Pancreas (tissue), 10 donors: ENCODE results near the gene CCL11. TPM values are rescaled to one million over a fixed set of nuclear protein-coding genes. Genes with fewer than 3 reads are reported as not detected.
"Not testable (repeated sequence)": the region's sequence is repeated elsewhere in the genome, so short reads cannot be mapped to it uniquely, and the experiment has no call there.

Experiments used
- ATAC-seq, 4 donors: fragments of 200-7000 bp; cut with Tn5 transposase; one replicate each; pipeline versions ENCODE4 v1.8.0 to v1.9.1; 2020; ENCODE audit warnings: mild to moderate bottlenecking in 4 of 4, moderate library complexity in 4 of 4
- DNase-seq, 6 donors: peaks; one replicate each; pipeline ENCODE4 v3.0.0-alpha.2; 2020
- FAIRE-seq: peaks from 2 replicates; lab custom pipeline; 2012; peaks lifted over from hg19 to GRCh38; lab: Jason Lieb, UNC
- H3K27ac ChIP-seq, 4 donors: fragments of 200-600 bp; sonication (generic); 1 replicate in 3 of 4; 2 replicates in 1 of 4; pipeline versions ENCODE4 v1.5.0 to v1.8.0; 2020
- H3K27me3 ChIP-seq, 4 donors: fragments of 200-600 bp; one replicate each; pipeline ENCODE4 v1.8.0; 2021
- H3K36me3 ChIP-seq, 3 donors: fragments of 200-600 bp; sonication (generic) in 1 of 3; one replicate each; pipeline versions ENCODE4 v1.5.0 to v1.8.0; 2020 to 2021
- H3K4me1 ChIP-seq, 3 donors: fragments of 200-600 bp; one replicate each; pipeline ENCODE4 v1.8.0; 2021
- H3K4me3 ChIP-seq, 4 donors: fragments of 200-600 bp; sonication (generic) in 2 of 4; one replicate each; pipeline versions ENCODE4 v1.5.0 to v1.8.0; 2020 to 2021
- H3K9me3 ChIP-seq, 4 donors: fragments of 200-600 bp; one replicate each; pipeline ENCODE4 v1.8.0; 2021
- WGBS, 2 donors: extraction: QIAGEN DNeasy Blood & Tissue Kit; methylation state at CpG; one replicate each; pipeline ENCODE4 v1.1.7; 2013; 5-methylcytosine and 5-hydroxymethylcytosine counted together
- intact Hi-C, 3 donors: fragments of 100-400 bp; cut with DNase I; formaldehyde crosslinking; loops; one replicate each; pipeline versions ENCODE4 v1.11.1 to v1.14.2; 2022
- polyA plus RNA-seq, 2 donors: library from polyadenylated mRNA; stranded (reverse); fragments of 200-250 nt; gene quantifications; one replicate each; pipeline ENCODE4 v1.2.3, GENCODE V29; 2013
- total RNA-seq, 6 donors: library from RNA; stranded (reverse); fragmentation: NEBNext Ultra II Directional in 4 of 6; extraction: Animal tissue kit (Norgen Biotek cat#: 25700) in 4 of 6; gene quantifications; one replicate each; pipeline versions ENCODE4 v1.2.1 to v1.2.4, GENCODE V29; 2021 to 2023
- TF ChIP-seq, protein P1 (sequence below), 4 donors: fragments of 200-600 bp; sonication (generic) in 3 of 4; IDR thresholded peaks; one replicate each; pipeline versions ENCODE4 v1.5.0 to v1.8.0; 2021; ENCODE audit warnings: antibody characterized with exemption in 4 of 4
- donor health status: healthy with polysubstance abuse.
- donor health status: DM: no; HTN: no; CAD: no; lungs with moderate emphysema.
- donor health status: DM: no; HTN: no; CAD: no.
- donor health status: control.
- donor health status: control.
- donor health status: Bipolar disorder and iron deficiency.
- donor health status: DM: yes; HTN: yes; CAD: no.
- donor health status: DM: no; HTN: no; CAD: no.
- donor health status: DM: no; HTN: no; CAD: no.
- donor health status: DM: yes; HTN: yes; CAD: no.

CCL11 gene
- total and polyA plus RNA-seq, 8 donors, result 0.43 to 4.0 (median 1.1) TPM; not detected in 3

DNA sequence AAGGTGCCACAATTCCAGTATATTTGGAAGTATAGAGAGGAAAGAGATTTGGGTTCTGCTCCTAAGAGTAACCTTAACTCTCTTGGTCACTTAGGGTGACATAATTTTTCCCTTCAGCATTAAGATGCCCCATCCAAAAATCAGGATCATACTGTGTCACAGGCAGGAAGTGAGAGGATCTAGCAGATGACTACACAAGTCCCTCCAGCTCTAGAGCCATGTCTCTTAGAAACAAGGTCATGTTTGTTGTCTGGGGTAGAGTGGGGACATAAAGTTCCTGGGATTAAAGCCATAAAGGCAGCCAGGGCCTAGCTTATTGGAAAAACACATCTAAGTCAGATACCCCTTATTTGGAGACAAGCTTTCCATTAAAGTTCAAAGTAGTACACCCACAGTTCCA, 36.4 kb downstream of the CCL11 start:
- FAIRE-seq (no peak), DNase-seq (no peak), ATAC-seq (no peak)
- TF ChIP-seq, protein P1, sequence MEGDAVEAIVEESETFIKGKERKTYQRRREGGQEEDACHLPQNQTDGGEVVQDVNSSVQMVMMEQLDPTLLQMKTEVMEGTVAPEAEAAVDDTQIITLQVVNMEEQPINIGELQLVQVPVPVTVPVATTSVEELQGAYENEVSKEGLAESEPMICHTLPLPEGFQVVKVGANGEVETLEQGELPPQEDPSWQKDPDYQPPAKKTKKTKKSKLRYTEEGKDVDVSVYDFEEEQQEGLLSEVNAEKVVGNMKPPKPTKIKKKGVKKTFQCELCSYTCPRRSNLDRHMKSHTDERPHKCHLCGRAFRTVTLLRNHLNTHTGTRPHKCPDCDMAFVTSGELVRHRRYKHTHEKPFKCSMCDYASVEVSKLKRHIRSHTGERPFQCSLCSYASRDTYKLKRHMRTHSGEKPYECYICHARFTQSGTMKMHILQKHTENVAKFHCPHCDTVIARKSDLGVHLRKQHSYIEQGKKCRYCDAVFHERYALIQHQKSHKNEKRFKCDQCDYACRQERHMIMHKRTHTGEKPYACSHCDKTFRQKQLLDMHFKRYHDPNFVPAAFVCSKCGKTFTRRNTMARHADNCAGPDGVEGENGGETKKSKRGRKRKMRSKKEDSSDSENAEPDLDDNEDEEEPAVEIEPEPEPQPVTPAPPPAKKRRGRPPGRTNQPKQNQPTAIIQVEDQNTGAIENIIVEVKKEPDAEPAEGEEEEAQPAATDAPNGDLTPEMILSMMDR (IDR thresholded peaks at IDR 0.05), result no peak
- no peak overlapping the region for H3K27ac ChIP-seq
- no peak overlapping the region for H3K4me3 ChIP-seq
- no peaks in the 10 kb centered on the region for H3K9me3 ChIP-seq
- H3K4me1 ChIP-seq, result no peaks in the 10 kb centered on the region
- no peaks in the 10 kb centered on the region for H3K36me3 ChIP-seq
- no peaks in the 10 kb centered on the region for H3K27me3 ChIP-seq
- intact Hi-C loops, result no loop called here

DNA sequence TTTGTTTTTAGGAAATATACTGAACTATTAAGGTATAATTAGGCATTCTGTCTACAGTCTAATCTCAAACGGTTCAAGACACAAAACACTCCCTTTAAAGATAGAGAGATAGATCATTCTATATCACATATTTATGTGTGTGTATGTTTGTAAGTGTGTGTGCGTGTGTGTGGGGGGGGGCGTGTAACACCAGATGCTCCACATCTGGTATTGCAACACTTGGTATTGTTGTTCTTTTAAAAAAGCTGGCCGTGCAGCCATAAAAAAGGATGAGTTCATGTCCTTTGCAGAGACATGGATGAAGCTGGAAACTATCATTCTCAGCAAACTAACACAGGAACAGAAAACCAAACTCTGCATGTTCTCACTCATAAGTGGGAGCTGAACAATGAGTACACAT, 42.0 kb downstream of the CCL11 start:
- DNase-seq, H3K36me3 ChIP-seq, H3K4me1 ChIP-seq, H3K4me3 ChIP-seq, FAIRE-seq, H3K9me3 ChIP-seq, H3K27me3 ChIP-seq, ATAC-seq, intact Hi-C loops, H3K27ac ChIP-seq: not testable (repeated sequence)
- 47 to 53% methylated on average over 4 of the region's 4 CpGs for WGBS, 2 donors

DNA sequence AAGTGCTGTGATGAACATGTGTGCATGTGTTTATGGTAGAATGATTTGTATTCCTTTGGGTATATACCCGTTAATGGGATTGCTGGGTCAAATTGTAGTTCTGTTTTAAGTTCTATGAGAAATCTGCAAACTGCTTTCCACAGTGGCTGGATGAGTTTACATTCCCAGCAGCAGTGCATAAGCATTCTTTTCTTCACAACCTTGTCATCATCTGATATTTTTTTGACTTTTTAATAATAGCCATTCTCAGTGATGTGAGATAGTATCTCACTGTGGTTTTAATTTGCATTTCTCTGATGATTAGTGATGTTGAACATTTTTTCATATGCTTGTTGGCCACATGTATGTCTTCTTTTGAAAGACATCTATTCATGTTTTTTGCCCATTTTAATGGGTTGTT, 52.2 kb downstream of the CCL11 start:
- WGBS, 2 donors, result 43 to 46% methylated on average over 1 of the region's 1 CpG
- Histone ChIP-seq H3K9me3 (no peaks in the 10 kb centered on the region), H3K36me3 (no peaks in the 10 kb centered on the region), H3K4me1 (no peaks in the 10 kb centered on the region), H3K27ac (no peak overlapping the region), H3K4me3 (no peak overlapping the region), H3K27me3 (peaks cover 0 to 18% (median 0%) of the 10 kb centered on the region in 4 donors)
- ATAC-seq (no peak), FAIRE-seq (no peak), DNase-seq (no peak)
- intact Hi-C loops, result no loop called here
- TF ChIP-seq, protein P1 (IDR thresholded peaks at IDR 0.05), result no peak

Other genes starting within 250 kb of the CCL11 start
- 100 to 1,000 TPM in 2 of 6 donors, 10 to 100 TPM in 2, 1 to 10 TPM in 2; 5.6 to 145 (median 42.4) TPM for gene CCL2, start 30.5 kb upstream of the CCL11 start, total RNA-seq
- 100 to 1,000 TPM in 1 of 2 donors, 10 to 100 TPM in 1; 97.1 to 293 TPM for gene CCL2, start 30.5 kb upstream of the CCL11 start, polyA plus RNA-seq
- not detected for gene CCL7, start 15.5 kb upstream of the CCL11 start, total RNA-seq
- not detected for gene CCL7, start 15.5 kb upstream of the CCL11 start, polyA plus RNA-seq
- gene CCL8, start 33.7 kb downstream of the CCL11 start, total RNA-seq, result under 1 TPM in 2 of 6 donors, not detected in 4; 0.22 to 0.46 TPM
- gene CCL8, start 33.7 kb downstream of the CCL11 start, polyA plus RNA-seq, result under 1 TPM in 1 of 2 donors, not detected in 1; 0.12 TPM
- 1 to 10 TPM in 2 of 6 donors, under 1 TPM in 1, not detected in 3; 0.70 to 1.2 (median 1.0) TPM for gene CCL13, start 70.7 kb downstream of the CCL11 start, total RNA-seq
- gene CCL13, start 70.7 kb downstream of the CCL11 start, polyA plus RNA-seq, result under 1 TPM; 0.31 to 0.84 TPM
- not detected for gene CCL1, start 77.5 kb downstream of the CCL11 start, total RNA-seq
- not detected for gene CCL1, start 77.5 kb downstream of the CCL11 start, polyA plus RNA-seq